H4 (cell line): ENCODE data around the gene FIBIN. TPM values are rescaled to one million over a fixed set of nuclear protein-coding genes. Genes with fewer than 3 reads are reported as not detected.

Experiments
- DNase-seq: peaks from one replicate; pipeline ENCODE4 v3.0.0-alpha.2; 2015; ENCODE audit warnings: low spot score
- total RNA-seq: library from RNA; depleted of rRNA; stranded (reverse); fragments of >200 nt; shearing (Covaris generic); gene quantifications from 2 replicates; pipeline ENCODE4 v1.2.3, GENCODE V29; 2014; rRNA removed

The FIBIN gene
- total RNA-seq, 1 experiment from 2014 or later: 5.7 TPM

GRCh38 chr11:27022659-27023251 is 28.8 kb downstream of the FIBIN start:
- DNase-seq: no peak

- no peak for DNase-seq
Measured at GRCh38 chr11:27024865-27025264, 31.0 kb downstream of the FIBIN start.

- no peak for DNase-seq
Measured at GRCh38 chr11:27025312-27025955, 31.5 kb downstream of the FIBIN start.

- DNase-seq: no peak
Measured at GRCh38 chr11:27025957-27026733, 32.2 kb downstream of the FIBIN start.

- no peak for DNase-seq
Measured at GRCh38 chr11:27028561-27028965, 34.7 kb downstream of the FIBIN start.

GRCh38 chr11:27029966-27030365 is 36.1 kb downstream of the FIBIN start:
- DNase-seq: no peak

GRCh38 chr11:27031754-27032153 is 37.8 kb downstream of the FIBIN start:
- DNase-seq: no peak

GRCh38 chr11:27039873-27040272 is 46.0 kb downstream of the FIBIN start:
- no peak for DNase-seq

- no peak for DNase-seq
Measured at GRCh38 chr11:27040302-27041115, 46.6 kb downstream of the FIBIN start, which contains the start of gene BBOX1. TSS of gene BBOX1 (plus strand) at chr11:27040815. CDS start at chr11:27055431, 14,616 bp downstream.

- DNase-seq: no peak
Measured at GRCh38 chr11:27041141-27041899, 47.4 kb downstream of the FIBIN start.

Other genes starting within 250 kb of the FIBIN start
- gene BBOX1, start 46.7 kb downstream of the FIBIN start, total RNA-seq: 0.29 and 0.45 TPM in 2 replicates